WTC11 (cell line): ENCODE measurements around the gene USP11. TPM values are rescaled to one million over a fixed set of nuclear protein-coding genes. Genes with fewer than 3 reads are reported as not detected.

Experiments used
- ATAC-seq: fragments of 200-7000 bp; cut with Tn5 transposase; 2 replicates; pipeline ENCODE4 v1.10.0; 2021; ENCODE audit warnings: mild to moderate bottlenecking, moderate library complexity
- CTCF ChIA-PET: fragments of 300-600 bp; sonication (Branson Sonifier 250); formaldehyde crosslinking; loops from one replicate; lab custom pipeline; 2021; ENCODE audit warnings: antibody characterized with exemption; lab: Charles Lee
- POLR2A ChIA-PET: fragments of 350-600 bp; sonication (Branson Sonifier 250); formaldehyde crosslinking; loops from one replicate; lab custom pipeline; 2021; ENCODE audit warnings: antibody characterized with exemption; lab: Charles Lee
- DNase-seq: peaks from one replicate; pipeline ENCODE4 v3.0.0; 2021; ENCODE audit warnings: low spot score
- H3K27ac Mint-ChIP-seq: 2 replicates; pipeline ENCODE4 v1.8.0; 2021; ENCODE audit warnings: mixed read lengths
- H3K27me3 Mint-ChIP-seq: 2 replicates; pipeline ENCODE4 v1.8.0; 2021; ENCODE audit warnings: low read depth, mild to moderate bottlenecking, moderate library complexity, mixed read lengths
- H3K36me3 Mint-ChIP-seq: 2 replicates; pipeline ENCODE4 v1.8.0; 2021; ENCODE audit warnings: mixed read lengths
- H3K4me1 Mint-ChIP-seq: 2 replicates; pipeline ENCODE4 v1.8.0; 2022; ENCODE audit warnings: mixed read lengths
- H3K4me3 Mint-ChIP-seq: 2 replicates; pipeline ENCODE4 v1.8.0; 2021; ENCODE audit warnings: mild to moderate bottlenecking, moderate library complexity, mixed read lengths
- H3K9me3 Mint-ChIP-seq: 2 replicates; pipeline ENCODE4 v1.8.0; 2021; ENCODE audit warnings: mixed read lengths
- ATF1 ChIP-seq: sonication (generic); formaldehyde crosslinking; IDR thresholded peaks from 2 replicates; pipeline ENCODE4 v1.8.1; 2023; ENCODE audit warnings: mild to moderate bottlenecking, moderate library complexity, missing genetic modification reagents
- ATF2 ChIP-seq: sonication (generic); formaldehyde crosslinking; IDR thresholded peaks from 2 replicates; pipeline ENCODE4 v1.8.1; 2022; ENCODE audit warnings: low read depth, missing genetic modification reagents, borderline replicate concordance
- CREB1 ChIP-seq: sonication (generic); formaldehyde crosslinking; IDR thresholded peaks from 2 replicates; pipeline ENCODE4 v1.8.0; 2023; ENCODE audit warnings: mild to moderate bottlenecking, missing genetic modification reagents
- E2F1 ChIP-seq: sonication (generic); formaldehyde crosslinking; IDR thresholded peaks from 2 replicates; pipeline ENCODE4 v1.8.0; 2022; ENCODE audit warnings: mild to moderate bottlenecking, missing genetic modification reagents
- EMX1 ChIP-seq: fragments of 250-450 bp; sonication (Bioruptor Pico); IDR thresholded peaks from 2 replicates; pipeline ENCODE4 v1.8.0; 2021; ENCODE audit warnings: mild to moderate bottlenecking
- FOXP4 ChIP-seq: sonication (generic); formaldehyde crosslinking; IDR thresholded peaks from 2 replicates; pipeline ENCODE4 v1.8.0; 2022; ENCODE audit warnings: mild to moderate bottlenecking, missing genetic modification reagents
- HMGXB4 ChIP-seq: sonication (generic); formaldehyde crosslinking; IDR thresholded peaks from 2 replicates; pipeline ENCODE4 v1.8.1; 2023; ENCODE audit warnings: mild to moderate bottlenecking, moderate library complexity, missing genetic modification reagents
- JAZF1 ChIP-seq: fragments of 250-450 bp; sonication (Bioruptor Pico); IDR thresholded peaks from 2 replicates; pipeline ENCODE4 v1.9.0; 2021; ENCODE audit warnings: moderate library complexity, mild to moderate bottlenecking, inconsistent platforms
- MYBL2 ChIP-seq: sonication (generic); formaldehyde crosslinking; IDR thresholded peaks from 2 replicates; pipeline ENCODE4 v1.8.1; 2023; ENCODE audit warnings: mild to moderate bottlenecking, moderate library complexity, missing genetic modification reagents
- NR2C2 ChIP-seq: sonication (generic); formaldehyde crosslinking; IDR thresholded peaks from 2 replicates; pipeline ENCODE4 v1.8.0; 2022; ENCODE audit warnings: mild to moderate bottlenecking, missing genetic modification reagents
- PRRX2 ChIP-seq: fragments of 250-450 bp; sonication (Bioruptor Pico); IDR thresholded peaks from 2 replicates; pipeline ENCODE4 v1.8.0; 2021; ENCODE audit warnings: mild to moderate bottlenecking
- SMAD3 ChIP-seq: sonication (generic); formaldehyde crosslinking; IDR thresholded peaks from 2 replicates; pipeline ENCODE4 v1.8.0; 2022; ENCODE audit warnings: missing genetic modification reagents, mild to moderate bottlenecking, borderline replicate concordance
- STAT6 ChIP-seq: sonication (generic); formaldehyde crosslinking; conservative IDR thresholded peaks from 2 replicates; pipeline ENCODE4 v1.8.1; 2023; ENCODE audit warnings: mild to moderate bottlenecking, low read depth, missing genetic modification reagents, moderate library complexity
- ZNF532 ChIP-seq: fragments of 250-450 bp; sonication (Bioruptor Pico); IDR thresholded peaks from 2 replicates; pipeline ENCODE4 v1.9.0; 2021; ENCODE audit warnings: mild to moderate bottlenecking, borderline replicate concordance
- total RNA-seq: library from RNA; stranded (reverse); gene quantifications from 3 replicates; pipeline ENCODE4 v1.2.3, GENCODE V29; 2021
- TF ChIP-seq, protein P1 (sequence below): sonication (generic); formaldehyde crosslinking; IDR thresholded peaks from 2 replicates; pipeline ENCODE4 v1.8.0; 2023; ENCODE audit warnings: mild to moderate bottlenecking, missing genetic modification reagents
- TF ChIP-seq, protein P2 (sequence below): fragments of 250-450 bp; sonication (Bioruptor Pico); conservative IDR thresholded peaks from 2 replicates; pipeline ENCODE4 v1.9.0; 2021; ENCODE audit warnings: mild to moderate bottlenecking

Gene USP11
- total RNA-seq, 1 experiment from 2014 or later = 86.8 TPM

GRCh38 chrX:47209508-47210238 is 23.1 kb upstream of the USP11 start:
- no peak for TF ChIP-seq MYBL2 (CRISPR knock-in tag)
- TF ChIP-seq PRRX2 (CRISPR knock-in tag) = no peak
- no peak for TF ChIP-seq NR2C2 (CRISPR knock-in tag)
- TF ChIP-seq, protein P1, sequence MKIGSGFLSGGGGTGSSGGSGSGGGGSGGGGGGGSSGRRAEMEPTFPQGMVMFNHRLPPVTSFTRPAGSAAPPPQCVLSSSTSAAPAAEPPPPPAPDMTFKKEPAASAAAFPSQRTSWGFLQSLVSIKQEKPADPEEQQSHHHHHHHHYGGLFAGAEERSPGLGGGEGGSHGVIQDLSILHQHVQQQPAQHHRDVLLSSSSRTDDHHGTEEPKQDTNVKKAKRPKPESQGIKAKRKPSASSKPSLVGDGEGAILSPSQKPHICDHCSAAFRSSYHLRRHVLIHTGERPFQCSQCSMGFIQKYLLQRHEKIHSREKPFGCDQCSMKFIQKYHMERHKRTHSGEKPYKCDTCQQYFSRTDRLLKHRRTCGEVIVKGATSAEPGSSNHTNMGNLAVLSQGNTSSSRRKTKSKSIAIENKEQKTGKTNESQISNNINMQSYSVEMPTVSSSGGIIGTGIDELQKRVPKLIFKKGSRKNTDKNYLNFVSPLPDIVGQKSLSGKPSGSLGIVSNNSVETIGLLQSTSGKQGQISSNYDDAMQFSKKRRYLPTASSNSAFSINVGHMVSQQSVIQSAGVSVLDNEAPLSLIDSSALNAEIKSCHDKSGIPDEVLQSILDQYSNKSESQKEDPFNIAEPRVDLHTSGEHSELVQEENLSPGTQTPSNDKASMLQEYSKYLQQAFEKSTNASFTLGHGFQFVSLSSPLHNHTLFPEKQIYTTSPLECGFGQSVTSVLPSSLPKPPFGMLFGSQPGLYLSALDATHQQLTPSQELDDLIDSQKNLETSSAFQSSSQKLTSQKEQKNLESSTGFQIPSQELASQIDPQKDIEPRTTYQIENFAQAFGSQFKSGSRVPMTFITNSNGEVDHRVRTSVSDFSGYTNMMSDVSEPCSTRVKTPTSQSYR (CRISPR knock-in tag) = no peak
- TF ChIP-seq FOXP4 (CRISPR knock-in tag) = no peak
- no peak for TF ChIP-seq ATF2 (CRISPR knock-in tag)
- TF ChIP-seq ZNF532 = no peak
- TF ChIP-seq, protein P2, sequence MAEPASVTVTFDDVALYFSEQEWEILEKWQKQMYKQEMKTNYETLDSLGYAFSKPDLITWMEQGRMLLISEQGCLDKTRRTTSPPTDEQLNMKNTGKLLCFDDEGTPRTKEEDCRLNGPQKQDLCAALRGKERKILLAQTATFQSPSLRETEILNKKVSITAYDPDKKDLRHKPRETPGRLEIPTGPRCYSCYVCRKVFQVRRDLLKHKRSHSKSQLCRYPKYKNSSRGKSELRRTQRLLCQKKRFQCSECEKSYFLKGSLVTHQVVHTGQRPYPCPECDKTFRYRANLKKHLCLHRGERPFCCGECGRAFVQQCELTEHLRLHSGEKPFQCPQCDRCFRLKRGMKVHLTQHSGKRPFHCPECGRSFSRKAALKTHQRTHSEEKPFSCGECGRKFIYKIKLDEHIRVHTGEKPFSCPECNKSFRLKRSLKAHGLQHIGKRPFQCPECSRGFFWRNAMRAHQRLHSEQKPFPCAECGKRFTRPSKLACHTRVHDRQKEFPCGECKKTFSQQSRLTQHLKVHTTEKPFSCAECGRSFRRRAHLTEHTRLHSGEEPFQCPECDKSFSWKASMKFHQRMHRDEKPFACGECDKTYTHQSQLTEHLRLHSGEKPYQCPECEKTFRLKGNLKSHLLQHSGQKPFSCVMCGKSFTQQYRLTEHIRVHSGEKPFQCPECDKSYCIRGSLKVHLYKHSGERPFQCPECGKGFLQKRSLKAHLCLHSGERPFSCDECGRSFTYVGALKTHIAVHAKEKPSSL = no peak
- no peak for TF ChIP-seq STAT6
- no peak for TF ChIP-seq ATF1 (CRISPR knock-in tag)
- no peak for TF ChIP-seq EMX1 (CRISPR knock-in tag)
- no peak for TF ChIP-seq HMGXB4
- TF ChIP-seq E2F1 (CRISPR knock-in tag) = no peak
- TF ChIP-seq JAZF1 (CRISPR knock-in tag) = no peak
- TF ChIP-seq SMAD3 (CRISPR knock-in tag) = no peak
- no peak for TF ChIP-seq CREB1 (CRISPR knock-in tag)
- peaks cover 87% of the 10 kb centered on the region for H3K36me3 Mint-ChIP-seq
- H3K4me1 Mint-ChIP-seq = no peaks in the 10 kb centered on the region
- no peak for ATAC-seq
- H3K9me3 Mint-ChIP-seq = no peaks in the 10 kb centered on the region
- DNase-seq = no peak
- H3K4me3 Mint-ChIP-seq = no peak overlapping the region
- POLR2A ChIA-PET = no interaction called here
- no peaks in the 10 kb centered on the region for H3K27me3 Mint-ChIP-seq
- no peak overlapping the region for H3K27ac Mint-ChIP-seq
- CTCF ChIA-PET = no interaction called here
